ENCODE results near the gene SDHAF2. TPM values are rescaled to one million over a fixed set of nuclear protein-coding genes. Genes with fewer than 3 reads are reported as not detected.

SDHAF2 gene
- total and polyA plus RNA-seq, 2 of the 13 experiments (the other 11 are each of a cell fraction or from before 2014, with no cell fraction given): 44.2 to 70.4 TPM

DNA sequence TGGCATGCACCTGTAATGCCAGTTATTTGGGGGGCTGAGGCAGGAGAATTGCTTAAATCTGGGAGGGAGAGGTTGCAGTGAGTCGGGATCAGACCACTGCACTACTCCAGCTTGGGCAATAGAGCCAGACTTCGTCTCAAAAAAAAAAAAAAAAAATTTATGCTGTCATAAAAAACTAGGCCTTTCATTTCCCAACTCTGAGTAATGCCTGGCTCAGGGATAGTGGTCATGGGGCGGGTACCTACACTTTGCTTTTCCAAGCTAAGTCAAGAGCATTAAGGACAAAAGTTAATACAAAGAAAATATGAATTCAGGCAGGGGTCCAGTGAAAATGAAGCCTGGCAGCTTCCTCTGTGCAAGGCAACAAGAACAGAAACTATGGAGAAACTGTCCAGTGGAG lies 16.4 kb upstream of the SDHAF2 start (continued):
- no peak for TF ChIP-seq ZNF362 (CRISPR knock-in tag; IDR thresholded peaks at IDR 0.05; ENCODE audit: borderline replicate concordance)

- H3K4me3 ChIP-seq (replicated peaks in 1 of 3; ENCODE audit: insufficient read depth in 1 of 3, low read depth in 2 of 3, low read length in 3 of 3): no peak overlapping the region
- no peaks in the 10 kb centered on the region for H3K27me3 ChIP-seq (ENCODE audit: control insufficient read depth in 1 of 2, insufficient read depth in 2 of 2, low read length in 2 of 2)
- no peaks in the 10 kb centered on the region for H3K9me3 ChIP-seq (ENCODE audit: low read length)
- intact Hi-C loops (cut with micrococcal nuclease; ENCODE audit: unreplicated experiment) (no loop called here), in situ Hi-C loops (cut with HindIII; ENCODE audit: extremely low pct_ligation_motif_present, low pct_unique_long_range_greater_than_20kb) (no loop called here)
- no peak for ATAC-seq
- ChIA-PET CTCF (ENCODE audit: low intra/inter-chr PET ratio, low total read pairs) (no interaction called here), POLR2A (interaction anchor here (2.8 kb wide), 1 partner anchor 13 kb away, joined by 9 read pairs; no protein-coding TSS in a partner anchor)
- H3K4me1 ChIP-seq (ENCODE audit: insufficient read depth, low read length): no peaks in the 10 kb centered on the region
- no peak for DNase-seq (ENCODE audit: low spot score)
- no peak overlapping the region for H3K4me2 ChIP-seq (ENCODE audit: low read depth, low read length)
- no TSS peak for BruUV-seq (replicated peaks)
- no peak overlapping the region for H3K27ac ChIP-seq (ENCODE audit: extremely low read length, insufficient read depth, low read length)
- peaks cover 4% of the 10 kb centered on the region for H3K79me2 ChIP-seq (ENCODE audit: insufficient read depth, low read length)
- H4K20me1 ChIP-seq (ENCODE audit: insufficient read depth, low read length): no peaks in the 10 kb centered on the region
- no peak for FAIRE-seq
- H3K36me3 ChIP-seq (replicated peaks in 1 of 2; ENCODE audit: control insufficient read depth in 1 of 2, insufficient read depth in 2 of 2, low read length in 2 of 2): peaks cover 38 to 97% of the 10 kb centered on the region in 2 experiments
- no peak overlapping the region for H2AFZ ChIP-seq (ENCODE audit: low read length)
- 98% methylated on average over 2 of the region's 2 CpGs for WGBS (ENCODE audit: low lambda C conversion rate)
- TF ChIP-seq JUNB (CRISPR knock-in tag; IDR thresholded peaks at IDR 0.05; ENCODE audit: borderline replicate concordance) (no peak), CBFB (CRISPR knock-in tag; IDR thresholded peaks at IDR 0.05) (no peak), REPIN1 (CRISPR knock-in tag; IDR thresholded peaks at IDR 0.05; ENCODE audit: borderline replicate concordance, low read depth) (no peak), SAP130 (CRISPR knock-in tag; IDR thresholded peaks at IDR 0.05; ENCODE audit: low read depth) (no peak), KMT2A (CRISPR knock-in tag; IDR thresholded peaks at IDR 0.05) (no peak), NFRKB (IDR thresholded peaks at IDR 0.05) (no peak), ETV5 (CRISPR knock-in tag; IDR thresholded peaks at IDR 0.05; ENCODE audit: borderline replicate concordance) (no peak), SOX5 (CRISPR knock-in tag; IDR thresholded peaks at IDR 0.05; ENCODE audit: borderline replicate concordance) (no peak), ZNF550 (CRISPR knock-in tag; IDR thresholded peaks at IDR 0.05; ENCODE audit: borderline replicate concordance) (no peak), ZFP36L1 (CRISPR knock-in tag; IDR thresholded peaks at IDR 0.05) (no peak), MXD4 (CRISPR knock-in tag; IDR thresholded peaks at IDR 0.05) (no peak), NBN (conservative IDR thresholded peaks at IDR 0.05) (no peak), ZNF33A (CRISPR knock-in tag; IDR thresholded peaks at IDR 0.05; ENCODE audit: borderline replicate concordance) (no peak), SPEN (CRISPR knock-in tag; IDR thresholded peaks at IDR 0.05; ENCODE audit: low read depth) (no peak)
- TF ChIP-seq, protein P1, sequence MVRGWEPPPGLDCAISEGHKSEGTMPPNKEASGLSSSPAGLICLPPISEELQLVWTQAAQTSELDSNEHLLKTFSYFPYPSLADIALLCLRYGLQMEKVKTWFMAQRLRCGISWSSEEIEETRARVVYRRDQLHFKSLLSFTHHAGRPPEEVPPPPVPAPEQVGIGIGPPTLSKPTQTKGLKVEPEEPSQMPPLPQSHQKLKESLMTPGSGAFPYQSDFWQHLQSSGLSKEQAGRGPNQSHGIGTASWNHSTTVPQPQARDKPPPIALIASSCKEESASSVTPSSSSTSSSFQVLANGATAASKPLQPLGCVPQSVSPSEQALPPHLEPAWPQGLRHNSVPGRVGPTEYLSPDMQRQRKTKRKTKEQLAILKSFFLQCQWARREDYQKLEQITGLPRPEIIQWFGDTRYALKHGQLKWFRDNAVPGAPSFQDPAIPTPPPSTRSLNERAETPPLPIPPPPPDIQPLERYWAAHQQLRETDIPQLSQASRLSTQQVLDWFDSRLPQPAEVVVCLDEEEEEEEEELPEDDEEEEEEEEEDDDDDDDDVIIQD (CRISPR knock-in tag; IDR thresholded peaks at IDR 0.05; ENCODE audit: low read depth): no peak
- TF ChIP-seq, protein P2, sequence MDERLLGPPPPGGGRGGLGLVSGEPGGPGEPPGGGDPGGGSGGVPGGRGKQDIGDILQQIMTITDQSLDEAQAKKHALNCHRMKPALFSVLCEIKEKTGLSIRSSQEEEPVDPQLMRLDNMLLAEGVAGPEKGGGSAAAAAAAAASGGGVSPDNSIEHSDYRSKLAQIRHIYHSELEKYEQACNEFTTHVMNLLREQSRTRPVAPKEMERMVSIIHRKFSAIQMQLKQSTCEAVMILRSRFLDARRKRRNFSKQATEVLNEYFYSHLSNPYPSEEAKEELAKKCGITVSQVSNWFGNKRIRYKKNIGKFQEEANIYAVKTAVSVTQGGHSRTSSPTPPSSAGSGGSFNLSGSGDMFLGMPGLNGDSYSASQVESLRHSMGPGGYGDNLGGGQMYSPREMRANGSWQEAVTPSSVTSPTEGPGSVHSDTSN (CRISPR knock-in tag; IDR thresholded peaks at IDR 0.05): no peak
- H3K9ac ChIP-seq (ENCODE audit: insufficient read depth, low read depth, low read length): no peak overlapping the region
Observed at GRCh38 chr11:61414547-61414946, 15.4 kb upstream of the SDHAF2 start.
